Aorta (tissue), 5 donors: ENCODE results near the gene TREX2. TPM values are rescaled to one million over a fixed set of nuclear protein-coding genes. Genes with fewer than 3 reads are reported as not detected.
A peak's percentile ranks its signal among the peaks of the same experiment; 100 is the strongest.

Source experiments
- ATAC-seq: fragments of 200-7000 bp; cut with Tn5 transposase; one replicate; pipeline ENCODE4 v1.9.1; 2022; ENCODE audit warnings: moderate library complexity; ENCODE audit not compliant: low FRiP score
- DNase-seq, 2 donors: peaks; one replicate each; pipeline ENCODE4 v3.0.0-alpha.2; 2020
- H3K27ac ChIP-seq, 2 donors: one replicate each; pipeline ENCODE4 v1.5.1; 2013; ENCODE audit warnings: low read length in 2 of 2, mild to moderate bottlenecking in 2 of 2, moderate library complexity in 2 of 2, control low read depth in 1 of 2, inconsistent platforms in 1 of 2, low read depth in 1 of 2
- H3K27me3 ChIP-seq, 2 donors: one replicate each; pipeline ENCODE4 v1.6.1; 2013; ENCODE audit warnings: control low read depth in 1 of 2, low read length in 1 of 2, mild to moderate bottlenecking in 1 of 2, moderate library complexity in 1 of 2; ENCODE audit not compliant: insufficient read depth in 2 of 2, control insufficient read depth in 1 of 2
- H3K36me3 ChIP-seq, 2 donors: one replicate each; pipeline ENCODE4 v1.6.1; 2013; ENCODE audit warnings: control low read depth in 1 of 2, low read length in 1 of 2, mild to moderate bottlenecking in 1 of 2; ENCODE audit not compliant: insufficient read depth in 2 of 2, control insufficient read depth in 1 of 2
- H3K4me1 ChIP-seq, 2 donors: one replicate each; pipeline ENCODE4 v1.6.1; 2013; ENCODE audit warnings: low read length in 2 of 2, control low read depth in 1 of 2, mild to moderate bottlenecking in 1 of 2, moderate library complexity in 1 of 2; ENCODE audit not compliant: insufficient read depth in 2 of 2, control insufficient read depth in 1 of 2
- H3K4me3 ChIP-seq, 2 donors: one replicate each; pipeline ENCODE4 v1.5.1; 2013; ENCODE audit warnings: low read length in 2 of 2, control low read depth in 1 of 2, mild to moderate bottlenecking in 1 of 2
- H3K9me3 ChIP-seq: one replicate; pipeline ENCODE4 v1.6.1; 2013; ENCODE audit warnings: mild to moderate bottlenecking, low read length; ENCODE audit not compliant: control insufficient read depth
- WGBS, 2 donors: extraction: QIAGEN DNeasy Blood & Tissue Kit; methylation state at CpG; one replicate each; pipeline ENCODE4 v1.1.7; 2013; 5-methylcytosine and 5-hydroxymethylcytosine counted together
- intact Hi-C, 2 donors: fragments of 100-400 bp; cut with DNase I; formaldehyde crosslinking; loops; one replicate each; pipeline versions ENCODE4 v1.14.2 to v1.15.0; 2022
- polyA plus RNA-seq, 2 donors: library from polyadenylated mRNA; stranded (reverse); fragments of 200-250 nt; gene quantifications; one replicate each; pipeline ENCODE4 v1.2.3, GENCODE V29; 2013
- total RNA-seq, 2 donors: library from RNA; stranded (reverse); fragmentation: NEBNext Ultra II Directional; extraction: Animal tissue kit (Norgen Biotek cat#: 25700); gene quantifications; one replicate each; pipeline ENCODE4 v1.2.1, GENCODE V29; 2021
- donor health status: healthy with polysubstance abuse.
- donor health status: Bipolar disorder and iron deficiency.
- donor health status: DM: no; HTN: no; CAD: no.
- donor health status: DM: no; HTN: no; CAD: no.
- donor health status: DM: yes; HTN: yes; CAD: no.

The TREX2 gene
- total and polyA plus RNA-seq, 4 donors: 1.4 to 39.1 (median 4.5) TPM; not detected in 1

- Histone ChIP-seq H3K36me3 (no peaks in the 10 kb centered on the region), H3K27ac (no peak overlapping the region), H3K9me3 (no peaks in the 10 kb centered on the region), H3K4me3 (no peak overlapping the region), H3K4me1 (no peaks in the 10 kb centered on the region), H3K27me3 (no peaks in the 10 kb centered on the region)
- ATAC-seq (no peak), DNase-seq (no peak)
- 86 to 87% methylated on average over 6 of the region's 6 CpGs for WGBS, 2 donors
- intact Hi-C loops: loop anchor here in 1 of 2 donors (10.0 kb wide), 1 partner anchor 428 kb away; no protein-coding TSS in a partner anchor
Measured at GRCh38 chrX:153463031-153463430, 17.2 kb upstream of the TREX2 start.

- DNase-seq: no peak
- H3K27ac ChIP-seq: no peak overlapping the region
- intact Hi-C loops: loop anchor here in 1 of 2 donors (10.0 kb wide), 1 partner anchor 427 kb away; no protein-coding TSS in a partner anchor
- WGBS, 2 donors: 91 to 92% methylated on average over 10 of the region's 10 CpGs
- H3K4me3 ChIP-seq: no peak overlapping the region
- H3K27me3 ChIP-seq: no peaks in the 10 kb centered on the region
- no peaks in the 10 kb centered on the region for H3K9me3 ChIP-seq
- H3K36me3 ChIP-seq: no peaks in the 10 kb centered on the region
- ATAC-seq: no peak
- H3K4me1 ChIP-seq: no peaks in the 10 kb centered on the region
Measured at GRCh38 chrX:153462291-153462690, 16.4 kb upstream of the TREX2 start.

- ATAC-seq: no peak
- no peaks in the 10 kb centered on the region for H3K36me3 ChIP-seq
- intact Hi-C loops: loop anchor here in 1 of 2 donors (10.0 kb wide), 1 partner anchor 426 kb away; no protein-coding TSS in a partner anchor
- H3K27ac ChIP-seq: no peak overlapping the region
- H3K9me3 ChIP-seq: no peaks in the 10 kb centered on the region
- H3K4me3 ChIP-seq: no peak overlapping the region
- peak in 1 of 2 donors; percentile 65 for DNase-seq
- no peaks in the 10 kb centered on the region for H3K27me3 ChIP-seq
- WGBS, 2 donors: 34 to 54% methylated on average over 7 of the region's 7 CpGs
- no peaks in the 10 kb centered on the region for H3K4me1 ChIP-seq
Measured at GRCh38 chrX:153460826-153461225, 15.0 kb upstream of the TREX2 start.

- H3K27ac ChIP-seq: no peak overlapping the region
- WGBS, 2 donors: 68 to 78% methylated on average over 4 of the region's 4 CpGs
- intact Hi-C loops: loop anchor here in 1 of 2 donors (10.0 kb wide), 1 partner anchor 425 kb away; no protein-coding TSS in a partner anchor
- no peak overlapping the region for H3K4me3 ChIP-seq
- H3K27me3 ChIP-seq: no peaks in the 10 kb centered on the region
- H3K9me3 ChIP-seq: no peaks in the 10 kb centered on the region
- no peak for DNase-seq
- H3K36me3 ChIP-seq: no peaks in the 10 kb centered on the region
- no peak for ATAC-seq
- H3K4me1 ChIP-seq: no peaks in the 10 kb centered on the region
Measured at GRCh38 chrX:153459986-153460385, 14.1 kb upstream of the TREX2 start.

GRCh38 chrX:153458476-153458875 lies 12.6 kb upstream of the TREX2 start:
- H3K27me3 ChIP-seq: no peaks in the 10 kb centered on the region
- H3K27ac ChIP-seq: no peak overlapping the region
- DNase-seq (no peak), ATAC-seq (no peak)
- H3K36me3 ChIP-seq: no peaks in the 10 kb centered on the region
- no peak overlapping the region for H3K4me3 ChIP-seq
- no peaks in the 10 kb centered on the region for H3K4me1 ChIP-seq
- intact Hi-C loops: no loop called here
- H3K9me3 ChIP-seq: no peaks in the 10 kb centered on the region
- 89 to 93% methylated on average over 4 of the region's 4 CpGs for WGBS, 2 donors

- DNase-seq: peak; percentile 25 to 59
- H3K36me3 ChIP-seq: no peaks in the 10 kb centered on the region
- no peak overlapping the region for H3K4me3 ChIP-seq
- 84 to 86% methylated on average over 17 of the region's 17 CpGs for WGBS, 2 donors
- no peaks in the 10 kb centered on the region for H3K9me3 ChIP-seq
- ATAC-seq: no peak
- H3K27me3 ChIP-seq: no peaks in the 10 kb centered on the region
- intact Hi-C loops: no loop called here
- H3K27ac ChIP-seq: no peak overlapping the region
- H3K4me1 ChIP-seq: no peaks in the 10 kb centered on the region
Measured at GRCh38 chrX:153457827-153458466, 12.1 kb upstream of the TREX2 start.

- Histone ChIP-seq H3K9me3 (no peaks in the 10 kb centered on the region), H3K36me3 (no peaks in the 10 kb centered on the region), H3K4me1 (no peaks in the 10 kb centered on the region), H3K27ac (no peak overlapping the region), H3K4me3 (no peak overlapping the region), H3K27me3 (no peaks in the 10 kb centered on the region)
- ATAC-seq (no peak), DNase-seq (peak; percentile 36 to 62)
- WGBS, 2 donors: 87 to 88% methylated on average over 18 of the region's 18 CpGs
- intact Hi-C loops: no loop called here
Measured at GRCh38 chrX:153457136-153457825, 11.4 kb upstream of the TREX2 start.

- Histone ChIP-seq H3K4me3 (no peak overlapping the region), H3K27ac (no peak overlapping the region), H3K9me3 (no peaks in the 10 kb centered on the region), H3K27me3 (no peaks in the 10 kb centered on the region), H3K4me1 (no peaks in the 10 kb centered on the region), H3K36me3 (no peaks in the 10 kb centered on the region)
- WGBS, 2 donors: 85 to 90% methylated on average over 9 of the region's 9 CpGs
- intact Hi-C loops: no loop called here
- ATAC-seq (no peak), DNase-seq (peak in 1 of 2 donors; percentile 31)
Measured at GRCh38 chrX:153456704-153457103, 10.8 kb upstream of the TREX2 start.

GRCh38 chrX:153456161-153456560 lies 10.3 kb upstream of the TREX2 start:
- H3K4me3 ChIP-seq: no peak overlapping the region
- no peaks in the 10 kb centered on the region for H3K9me3 ChIP-seq
- H3K4me1 ChIP-seq: no peaks in the 10 kb centered on the region
- H3K27ac ChIP-seq: no peak overlapping the region
- H3K27me3 ChIP-seq: no peaks in the 10 kb centered on the region
- WGBS, 2 donors: 45 to 61% methylated on average over 12 of the region's 12 CpGs
- no peak for ATAC-seq
- no peaks in the 10 kb centered on the region for H3K36me3 ChIP-seq
- DNase-seq: peak in 1 of 2 donors; percentile 63
- intact Hi-C loops: no loop called here
